Gastrocnemius medialis (tissue), 4 donors: ENCODE data around the gene CERCAM.

Experiments used
- CTCF ChIP-seq, 5 experiments: fragments of 450-650 bp in 3 of 5; fragments of 200-600 bp in 2 of 5; sonication (generic) in 2 of 5; IDR thresholded peaks in 4 of 5; conservative IDR thresholded peaks in 1 of 5; 1 replicate in 4 of 5; 2 replicates in 1 of 5; pipeline ENCODE4 v1.5.1; 2016 to 2019; ENCODE audit warnings: antibody characterized with exemption in 5 of 5, mild to moderate bottlenecking in 3 of 5, moderate library complexity in 3 of 5
- POLR2A ChIP-seq, 2 donors: fragments of 450-650 bp; IDR thresholded peaks; one replicate each; pipeline ENCODE4 v1.6.1; 2017; ENCODE audit warnings: antibody characterized with exemption in 2 of 2, mild to moderate bottlenecking in 2 of 2, moderate library complexity in 2 of 2

GRCh38 chr9:128438343-128439109 is 17.9 kb downstream of the CERCAM start:
- TF ChIP-seq CTCF (IDR thresholded peaks at IDR 0.05 in 4 of 5, conservative IDR thresholded peaks at IDR 0.05 in 1 of 5) (peak; percentile 68 to 93 (median 89)), POLR2A (IDR thresholded peaks at IDR 0.05) (no peak)
